Central memory CD8-positive, alpha-beta T cell (primary cell): ENCODE data around the gene CTIF.
"Not testable (repeated sequence)": the region's sequence is repeated elsewhere in the genome, so short reads cannot be mapped to it uniquely, and the experiment has no call there.

Experiments used
- ATAC-seq: fragments of 150-1000 bp; cut with Tn5 transposase; replicated peaks from 2 replicates; pipeline ENCODE4 v1.10.0; 2022; ENCODE audit warnings: mild to moderate bottlenecking, moderate FRiP score, moderate number of reproducible peaks; ENCODE audit not compliant: poor library complexity, severe bottlenecking; ENCODE audit errors: extremely low read depth
- DNase-seq, 2 donors: peaks; one replicate each; pipeline ENCODE4 v3.0.0; 2021; ENCODE audit warnings: low spot score in 2 of 2
- H3K27ac Mint-ChIP-seq: one replicate; pipeline ENCODE4 v1.8.0; 2022; ENCODE audit warnings: low read depth, mild to moderate bottlenecking, moderate library complexity, mixed read lengths
- H3K27me3 Mint-ChIP-seq: one replicate; pipeline ENCODE4 v1.8.0; 2022; ENCODE audit warnings: mixed read lengths
- H3K36me3 Mint-ChIP-seq: one replicate; pipeline ENCODE4 v1.8.0; 2022; ENCODE audit warnings: mild to moderate bottlenecking, moderate library complexity, mixed read lengths; ENCODE audit not compliant: insufficient read depth
- H3K4me1 Mint-ChIP-seq: one replicate; pipeline ENCODE4 v1.8.0; 2022; ENCODE audit warnings: mixed read lengths
- H3K4me3 Mint-ChIP-seq: one replicate; pipeline ENCODE4 v1.8.0; 2022; ENCODE audit warnings: mild to moderate bottlenecking, moderate library complexity, mixed read lengths
- H3K9me3 Mint-ChIP-seq: one replicate; pipeline ENCODE4 v1.8.0; 2022; ENCODE audit warnings: mixed read lengths

Gene CTIF

DNA sequence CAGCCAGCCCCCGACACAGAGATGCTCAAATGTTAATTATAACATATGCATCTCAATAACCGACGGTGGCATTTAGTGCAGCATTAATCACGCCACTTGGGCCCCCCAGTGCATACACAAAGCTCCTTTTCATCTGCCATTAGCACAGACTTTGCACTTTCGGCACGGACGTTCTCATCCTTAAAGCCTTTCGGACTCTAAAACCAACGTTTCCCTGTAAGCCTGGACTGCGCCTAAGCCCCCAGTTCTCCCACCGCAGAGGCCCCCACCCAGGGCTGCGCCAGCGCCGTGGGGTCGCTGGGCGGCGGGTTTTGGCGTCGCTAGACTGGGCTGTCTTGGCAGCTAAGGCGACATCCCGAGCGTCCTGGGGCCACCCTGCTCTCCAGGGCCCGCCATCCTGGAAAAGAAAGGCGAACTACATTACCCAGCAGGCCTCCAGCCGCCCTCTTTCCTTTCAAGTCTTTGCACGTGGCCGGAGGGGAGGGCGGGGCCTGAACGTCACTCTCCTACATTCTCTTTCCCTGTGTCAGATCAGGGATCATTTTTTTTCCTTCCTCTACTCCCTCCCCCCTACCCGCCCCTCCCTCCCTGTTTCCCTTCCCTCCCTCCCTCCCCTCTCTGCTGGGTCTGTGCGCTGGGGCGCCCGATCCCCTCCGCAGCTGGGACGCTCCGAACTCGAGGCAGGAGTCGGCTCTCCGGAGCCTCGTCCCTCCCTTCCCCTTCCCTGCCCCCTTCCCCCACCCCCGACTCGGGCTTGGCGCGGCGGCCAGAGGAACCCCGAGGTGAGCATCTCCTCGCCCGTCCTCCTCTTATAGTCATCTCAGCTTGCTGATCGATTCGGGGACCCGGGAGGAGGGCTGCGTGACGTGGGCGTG, at the start of gene CTIF:
Gene CTIF, plus strand, starts transcription at position 501 of the 875 bp plus-strand sequence. CDS start 80,535 bp downstream, outside the sequence.
- peaks cover 6% of the 10 kb centered on the region for H3K4me1 Mint-ChIP-seq
- H3K4me3 Mint-ChIP-seq, result peak within 1 kb of the TSS; percentile 79
- no peak within 1 kb of the TSS for H3K27ac Mint-ChIP-seq
- DNase-seq (no peak), ATAC-seq (peak; percentile 63)
- peaks cover 32% of the 10 kb centered on the region for H3K27me3 Mint-ChIP-seq
- H3K36me3 Mint-ChIP-seq, result peaks cover 2% of the 10 kb centered on the region
- no peaks in the 10 kb centered on the region for H3K9me3 Mint-ChIP-seq

DNA sequence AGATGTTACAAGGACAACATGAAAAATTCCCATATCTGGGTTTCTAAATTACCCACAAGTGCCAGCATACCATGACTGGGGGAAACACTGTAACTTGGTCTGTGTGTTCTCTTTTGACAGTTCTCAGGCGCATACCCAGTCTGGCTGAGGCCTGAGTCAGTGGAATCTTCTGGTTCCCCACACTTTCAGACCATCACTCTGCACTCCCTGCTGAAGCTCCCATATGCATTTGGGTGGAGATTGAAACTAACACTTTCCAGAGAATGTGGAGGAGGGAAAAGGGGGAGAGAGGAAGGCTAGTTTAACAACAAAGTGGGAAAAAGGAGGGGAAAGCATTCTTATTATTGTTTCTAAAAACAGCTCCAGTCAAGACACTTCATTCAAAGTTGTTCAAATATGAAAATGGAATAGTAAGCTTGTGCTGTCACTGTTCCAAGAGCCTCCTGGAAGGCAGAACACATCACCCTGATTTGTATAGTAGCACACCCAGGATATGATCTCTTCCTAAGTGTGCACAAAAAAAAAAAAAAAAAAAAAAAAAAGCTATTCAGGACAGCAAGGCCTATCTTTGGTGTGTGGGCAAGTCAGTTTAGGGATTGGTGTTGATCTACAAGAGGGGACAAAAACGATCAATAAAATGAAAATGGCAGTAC, 48.1 kb upstream of the CTIF start:
- no peak for DNase-seq
- no peak overlapping the region for H3K27ac Mint-ChIP-seq
- no peaks in the 10 kb centered on the region for H3K36me3 Mint-ChIP-seq
- H3K27me3 Mint-ChIP-seq, result peaks cover 74% of the 10 kb centered on the region
- H3K9me3 Mint-ChIP-seq, result no peaks in the 10 kb centered on the region
- ATAC-seq, result no peak
- H3K4me3 Mint-ChIP-seq, result no peak overlapping the region
- no peaks in the 10 kb centered on the region for H3K4me1 Mint-ChIP-seq

DNA sequence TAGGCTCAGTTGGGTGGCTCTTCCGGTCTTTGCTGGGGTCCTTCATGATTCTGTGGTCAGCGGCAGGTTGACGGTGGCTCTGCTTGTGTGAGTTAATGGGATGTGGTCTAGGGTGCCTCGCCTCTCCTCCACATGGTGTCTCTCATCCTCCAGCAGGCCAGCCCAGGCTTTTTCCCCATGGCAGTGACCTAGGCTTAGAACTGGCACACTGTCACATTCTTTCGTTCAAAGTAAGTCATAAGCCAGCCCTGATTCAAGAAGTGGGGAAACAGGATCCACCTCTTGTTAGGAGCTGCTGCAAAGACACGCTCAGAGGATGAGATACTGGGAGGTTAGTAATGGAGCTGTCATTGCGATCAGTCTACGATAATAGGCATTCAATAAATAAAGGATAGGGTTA, 46.0 kb upstream of the CTIF start:
- H3K4me1 Mint-ChIP-seq, result no peaks in the 10 kb centered on the region
- H3K27ac Mint-ChIP-seq, result no peak overlapping the region
- H3K27me3 Mint-ChIP-seq, result peaks cover 75% of the 10 kb centered on the region
- H3K36me3 Mint-ChIP-seq, result no peaks in the 10 kb centered on the region
- DNase-seq (no peak), ATAC-seq (no peak)
- H3K4me3 Mint-ChIP-seq, result no peak overlapping the region
- H3K9me3 Mint-ChIP-seq, result peaks cover 8% of the 10 kb centered on the region

DNA sequence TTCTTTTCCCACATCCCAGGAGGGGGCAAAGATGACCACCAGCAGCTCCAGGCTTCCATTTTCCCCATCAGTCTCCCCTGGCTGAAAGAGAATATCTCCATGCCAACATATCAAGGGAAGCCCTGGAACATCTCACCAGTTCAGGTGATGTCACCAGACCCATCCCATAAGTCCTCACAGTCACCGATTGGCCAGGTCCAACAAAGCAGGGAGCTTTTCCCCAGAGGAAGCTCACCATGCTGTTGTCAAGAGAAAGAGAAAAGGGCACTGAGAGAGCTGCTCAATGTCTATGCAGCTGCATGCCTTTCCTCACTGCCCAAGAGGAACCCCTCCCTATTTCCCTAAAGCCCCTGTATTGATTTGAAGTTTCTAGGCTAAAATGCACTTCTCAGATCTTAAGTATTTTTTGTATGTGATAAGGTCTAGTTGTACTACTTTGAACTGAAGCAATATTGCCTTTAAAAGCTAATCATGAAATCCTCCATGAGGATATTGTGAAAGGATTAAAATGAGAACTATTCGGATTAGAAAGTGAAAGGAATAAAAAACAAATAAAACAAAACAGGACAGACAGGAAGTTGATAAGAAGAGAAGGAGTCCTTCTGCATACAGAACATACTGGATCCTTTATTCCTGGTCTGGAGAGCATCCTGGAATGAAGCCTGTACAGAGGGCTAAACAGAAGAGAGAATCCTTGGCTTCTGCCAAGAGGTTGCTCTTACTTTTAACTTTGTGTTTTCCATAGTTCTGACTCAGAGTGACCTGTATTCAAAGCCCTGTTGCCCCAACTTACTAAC, 45.2 kb upstream of the CTIF start:
- ATAC-seq (no peak), DNase-seq (no peak)
- H3K4me3 Mint-ChIP-seq, result no peak overlapping the region
- H3K27me3 Mint-ChIP-seq, result peaks cover 75% of the 10 kb centered on the region
- peaks cover 10% of the 10 kb centered on the region for H3K9me3 Mint-ChIP-seq
- H3K27ac Mint-ChIP-seq, result no peak overlapping the region
- H3K36me3 Mint-ChIP-seq, result no peaks in the 10 kb centered on the region
- H3K4me1 Mint-ChIP-seq, result no peaks in the 10 kb centered on the region

DNA sequence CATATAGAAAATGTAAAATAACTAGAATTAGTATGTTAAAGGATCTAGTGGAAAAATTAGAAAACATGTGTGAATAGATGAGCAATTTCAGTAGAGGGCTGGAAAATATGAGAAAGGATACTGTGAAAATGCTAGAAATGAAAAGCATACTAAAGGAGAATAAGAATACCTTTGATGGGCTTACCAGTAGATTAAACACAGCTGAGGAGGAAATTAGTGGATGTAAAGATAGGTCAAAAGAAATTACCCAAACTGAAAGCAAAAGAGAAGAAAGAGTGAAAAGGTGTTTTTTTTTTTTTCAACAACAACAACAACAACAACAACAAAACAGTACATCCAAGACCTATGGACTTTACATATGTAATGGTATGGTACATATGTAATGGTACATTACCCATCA, 41.0 kb upstream of the CTIF start:
- peaks cover 44% of the 10 kb centered on the region for H3K27me3 Mint-ChIP-seq
- H3K36me3 Mint-ChIP-seq, result no peaks in the 10 kb centered on the region
- ATAC-seq, result no peak
- no peak overlapping the region for H3K27ac Mint-ChIP-seq
- H3K9me3 Mint-ChIP-seq, result peaks cover 10% of the 10 kb centered on the region
- no peak for DNase-seq
- no peak overlapping the region for H3K4me3 Mint-ChIP-seq
- H3K4me1 Mint-ChIP-seq, result no peaks in the 10 kb centered on the region

DNA sequence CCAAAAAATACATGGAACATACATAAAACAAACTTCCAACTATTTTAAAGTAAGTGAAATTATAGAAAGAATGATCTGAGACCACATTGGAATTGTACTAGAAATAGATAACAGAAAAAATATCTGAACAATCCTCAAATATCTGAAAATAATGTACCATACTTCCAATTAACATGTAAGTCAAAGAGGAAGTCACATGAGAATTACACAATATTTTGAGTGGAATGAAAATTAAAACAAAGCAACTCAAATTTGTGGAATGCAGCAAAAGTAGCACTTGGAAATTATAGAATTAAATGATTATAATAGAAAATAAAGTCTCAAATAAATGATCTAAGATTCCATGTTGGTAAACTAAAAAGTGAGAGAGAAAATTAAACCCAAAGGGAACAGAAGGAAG, 38.3 kb upstream of the CTIF start:
- Mint-ChIP-seq H3K9me3 (peaks cover 10% of the 10 kb centered on the region), H3K4me3 (no peak overlapping the region), H3K27me3 (peaks cover 45% of the 10 kb centered on the region), H3K36me3 (peaks cover 2% of the 10 kb centered on the region), H3K27ac (no peak overlapping the region), H3K4me1 (no peaks in the 10 kb centered on the region)
- no peak for DNase-seq
- ATAC-seq, result no peak

DNA sequence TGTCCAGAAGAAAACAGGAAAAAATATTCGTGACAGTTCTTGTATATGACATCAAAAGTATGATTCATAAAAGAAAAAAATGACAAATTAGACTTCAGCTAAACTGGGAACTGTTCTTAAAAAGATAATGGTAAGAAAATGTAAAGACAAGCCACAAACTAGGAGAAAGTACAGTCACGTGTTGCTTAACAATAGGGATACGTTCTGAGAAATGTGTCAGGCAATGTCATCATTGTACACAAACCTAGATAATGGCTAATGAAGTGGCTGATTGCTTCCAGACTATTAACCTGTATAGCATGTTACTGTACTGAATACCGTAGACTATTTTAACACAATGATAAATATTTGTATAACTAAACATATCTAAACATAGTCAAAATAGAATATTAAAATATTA, 35.9 kb upstream of the CTIF start:
- DNase-seq (no peak), ATAC-seq (no peak)
- Mint-ChIP-seq H3K4me1 (no peaks in the 10 kb centered on the region), H3K9me3 (peaks cover 19% of the 10 kb centered on the region), H3K27ac (no peak overlapping the region), H3K27me3 (peaks cover 52% of the 10 kb centered on the region), H3K36me3 (peaks cover 2% of the 10 kb centered on the region), H3K4me3 (no peak overlapping the region)

DNA sequence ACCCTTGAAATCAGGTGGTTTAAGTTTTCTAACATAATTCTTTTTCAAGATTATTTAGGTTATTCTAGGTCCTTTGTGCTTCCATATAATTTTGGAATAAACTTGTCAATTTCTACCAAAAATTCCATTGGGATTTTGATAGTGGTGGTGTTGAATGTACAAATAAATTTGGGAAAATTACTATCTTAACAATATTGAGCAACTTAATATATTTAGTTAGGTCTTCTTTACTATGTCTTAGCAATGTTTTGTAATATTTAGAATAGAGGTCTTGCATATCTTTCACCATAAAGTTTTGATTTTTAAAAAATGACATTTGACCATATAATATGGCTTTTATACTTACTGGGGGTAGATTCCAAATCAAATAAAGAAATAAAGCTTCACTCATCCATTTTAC, 34.0 kb upstream of the CTIF start:
- Mint-ChIP-seq H3K27me3 (peaks cover 49% of the 10 kb centered on the region), H3K4me1 (no peaks in the 10 kb centered on the region), H3K27ac (no peak overlapping the region), H3K4me3 (no peak overlapping the region), H3K9me3 (peaks cover 23% of the 10 kb centered on the region), H3K36me3 (peaks cover 2% of the 10 kb centered on the region)
- no peak for ATAC-seq
- DNase-seq, result no peak

DNA sequence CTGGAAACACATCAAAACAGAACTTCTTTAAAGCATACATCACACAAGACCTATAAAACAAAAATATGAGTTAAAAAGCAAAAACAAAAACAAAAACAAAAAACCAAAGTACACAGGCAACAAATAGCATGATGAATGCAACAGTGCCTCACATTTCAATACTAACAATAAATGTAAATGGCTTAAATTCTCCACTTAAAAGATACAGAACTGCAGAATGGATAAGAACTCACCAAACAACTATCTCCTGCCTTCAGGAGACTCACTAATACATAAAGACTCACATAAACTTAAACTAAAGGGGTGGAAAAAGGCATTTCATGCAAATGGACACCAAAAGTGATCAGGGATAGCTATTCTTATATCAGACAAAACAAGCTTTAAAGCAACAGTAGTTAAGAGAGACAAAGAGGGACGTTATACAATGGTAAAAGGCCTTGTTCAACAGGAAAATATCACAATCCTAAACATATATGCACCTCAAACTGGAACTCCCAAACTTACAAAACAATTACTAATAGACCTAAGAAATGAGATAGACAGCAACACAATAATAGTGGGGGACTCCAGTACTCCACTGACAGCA, 31.8 kb upstream of the CTIF start:
- ATAC-seq, H3K4me1 Mint-ChIP-seq, H3K36me3 Mint-ChIP-seq, H3K4me3 Mint-ChIP-seq, DNase-seq, H3K27ac Mint-ChIP-seq: not testable (repeated sequence)
- peaks cover 23% of the 10 kb centered on the region for H3K9me3 Mint-ChIP-seq
- H3K27me3 Mint-ChIP-seq, result peaks cover 49% of the 10 kb centered on the region

DNA sequence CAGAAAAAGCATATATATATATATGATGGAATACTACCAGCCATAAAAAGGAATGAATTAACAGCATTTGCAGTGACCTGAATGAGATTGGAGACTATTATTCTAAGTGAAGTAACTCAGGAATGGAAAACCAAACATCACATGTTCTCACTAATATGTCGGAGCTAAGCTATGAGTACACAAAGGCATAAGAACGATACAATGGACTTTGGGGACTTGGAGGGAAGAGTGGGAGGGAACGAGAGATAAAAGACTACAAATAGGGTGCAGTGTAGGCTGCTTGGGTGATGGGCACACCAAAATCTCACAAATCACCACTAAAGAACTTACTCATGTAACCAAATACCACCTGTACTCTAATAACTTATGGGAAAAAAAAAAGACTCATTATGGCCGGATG, 26.3 kb upstream of the CTIF start:
- not testable (repeated sequence) for H3K9me3 Mint-ChIP-seq, H3K27ac Mint-ChIP-seq, H3K4me3 Mint-ChIP-seq

DNA sequence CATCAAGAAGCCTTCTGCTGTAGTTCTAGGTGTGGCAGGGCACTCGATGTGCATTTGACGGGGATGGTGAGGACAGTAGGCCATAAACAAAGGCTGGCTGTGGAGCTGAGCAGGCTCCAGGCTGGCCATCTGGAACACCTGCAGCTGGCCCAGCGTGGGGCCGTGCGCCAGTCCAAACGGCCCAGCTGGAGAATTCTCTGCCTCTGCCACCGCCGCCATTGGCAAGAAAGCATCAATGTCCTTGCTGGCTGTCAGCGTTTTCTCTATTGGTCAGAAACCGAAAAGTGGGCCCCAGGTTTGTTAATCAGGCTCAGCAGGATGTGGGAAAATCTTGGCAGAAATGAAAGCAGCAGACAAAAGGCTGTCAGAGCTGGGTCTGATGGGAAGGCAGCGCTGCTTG, 24.0 kb upstream of the CTIF start:
- no peak overlapping the region for H3K4me3 Mint-ChIP-seq
- ATAC-seq (no peak), DNase-seq (no peak)
- H3K27ac Mint-ChIP-seq, result no peak overlapping the region
- H3K27me3 Mint-ChIP-seq, result peaks cover 61% of the 10 kb centered on the region
- no peaks in the 10 kb centered on the region for H3K9me3 Mint-ChIP-seq
- no peaks in the 10 kb centered on the region for H3K36me3 Mint-ChIP-seq
- no peaks in the 10 kb centered on the region for H3K4me1 Mint-ChIP-seq

More for the DNA sequence above, 26.3 kb upstream of the CTIF start:
- ATAC-seq, H3K4me1 Mint-ChIP-seq, H3K36me3 Mint-ChIP-seq, DNase-seq: not testable (repeated sequence)
- H3K27me3 Mint-ChIP-seq, result peaks cover 58% of the 10 kb centered on the region

DNA sequence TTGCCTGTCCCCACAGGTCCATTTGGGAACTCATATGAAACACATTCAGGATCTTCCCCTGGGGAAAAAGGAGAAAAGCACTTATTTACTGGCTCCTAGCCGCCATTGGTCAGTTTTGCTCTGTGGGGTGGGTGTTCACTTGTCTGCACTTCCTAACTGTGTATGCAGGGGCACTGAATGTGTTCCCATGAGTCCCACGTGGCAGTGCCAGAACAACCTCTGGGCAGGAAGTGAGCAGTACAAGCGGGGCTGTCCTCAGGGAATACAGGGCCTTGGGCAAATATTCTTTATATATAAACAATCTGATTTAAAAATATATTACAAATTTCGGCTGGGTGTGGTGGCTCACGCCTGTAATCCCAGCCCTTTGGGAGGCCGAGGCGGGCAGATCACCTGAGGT, 21.8 kb upstream of the CTIF start:
- DNase-seq (no peak), ATAC-seq (no peak)
- Mint-ChIP-seq H3K9me3 (no peaks in the 10 kb centered on the region), H3K4me3 (no peak overlapping the region), H3K27me3 (peaks cover 84% of the 10 kb centered on the region), H3K36me3 (no peaks in the 10 kb centered on the region), H3K4me1 (no peaks in the 10 kb centered on the region), H3K27ac (no peak overlapping the region)
